ENCODE measurements around the gene CREBBP. TPM values are rescaled to one million over a fixed set of nuclear protein-coding genes. Genes with fewer than 3 reads are reported as not detected.
A peak's percentile ranks its signal among the peaks of the same experiment; 100 is the strongest.

Gene CREBBP
- total and polyA plus RNA-seq, 10 donors = 5.8 to 153 (median 99.9) TPM

DNA sequence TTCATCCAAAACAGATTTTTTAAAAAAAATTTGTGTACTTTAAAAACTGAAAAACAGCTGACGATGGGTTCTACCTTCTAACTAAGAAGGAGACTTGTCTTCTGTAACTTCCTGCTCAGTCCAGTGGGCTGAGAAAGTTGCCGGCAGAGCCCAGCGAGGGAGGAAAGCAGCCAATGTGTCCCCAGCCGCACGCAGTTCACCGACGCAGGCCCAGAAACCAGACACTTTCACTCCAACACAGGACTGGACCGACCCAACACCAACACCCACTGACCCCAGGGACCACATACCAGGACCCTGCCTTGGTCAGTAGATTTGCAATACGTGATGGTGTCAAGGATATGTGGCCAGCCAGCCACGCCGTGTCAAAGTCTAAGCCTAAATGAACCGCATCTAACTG lies 188.8 kb downstream of the CREBBP start:
- Histone ChIP-seq H3K27ac (no peak overlapping the region), H3K27me3 (replicated peaks in 1 of 7) (no peaks in the 10 kb centered on the region), H3K9me3 (no peaks in the 10 kb centered on the region), H3K36me3 (peaks cover 0 to 45% (median 10%) of the 10 kb centered on the region in 6 donors), H3K4me3 (no peak overlapping the region), H3K4me1 (peaks cover 0 to 21% (median 13%) of the 10 kb centered on the region in 6 donors)
- intact Hi-C loops (cut with DNase I; ENCODE audit: low total_unique reads) = loop anchor here (10.0 kb wide), 1 partner anchor 183 kb away; no protein-coding TSS in a partner anchor
- 90 to 93% (median 92%) methylated on average over 11 to 12 of the region's 12 CpGs for WGBS, 5 donors
- TF ChIP-seq, protein P1, sequence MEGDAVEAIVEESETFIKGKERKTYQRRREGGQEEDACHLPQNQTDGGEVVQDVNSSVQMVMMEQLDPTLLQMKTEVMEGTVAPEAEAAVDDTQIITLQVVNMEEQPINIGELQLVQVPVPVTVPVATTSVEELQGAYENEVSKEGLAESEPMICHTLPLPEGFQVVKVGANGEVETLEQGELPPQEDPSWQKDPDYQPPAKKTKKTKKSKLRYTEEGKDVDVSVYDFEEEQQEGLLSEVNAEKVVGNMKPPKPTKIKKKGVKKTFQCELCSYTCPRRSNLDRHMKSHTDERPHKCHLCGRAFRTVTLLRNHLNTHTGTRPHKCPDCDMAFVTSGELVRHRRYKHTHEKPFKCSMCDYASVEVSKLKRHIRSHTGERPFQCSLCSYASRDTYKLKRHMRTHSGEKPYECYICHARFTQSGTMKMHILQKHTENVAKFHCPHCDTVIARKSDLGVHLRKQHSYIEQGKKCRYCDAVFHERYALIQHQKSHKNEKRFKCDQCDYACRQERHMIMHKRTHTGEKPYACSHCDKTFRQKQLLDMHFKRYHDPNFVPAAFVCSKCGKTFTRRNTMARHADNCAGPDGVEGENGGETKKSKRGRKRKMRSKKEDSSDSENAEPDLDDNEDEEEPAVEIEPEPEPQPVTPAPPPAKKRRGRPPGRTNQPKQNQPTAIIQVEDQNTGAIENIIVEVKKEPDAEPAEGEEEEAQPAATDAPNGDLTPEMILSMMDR (IDR thresholded peaks at IDR 0.05 in 8 of 11, conservative IDR thresholded peaks at IDR 0.05 in 3 of 11) = no peak
- TF ChIP-seq POLR2AphosphoS5 (IDR thresholded peaks at IDR 0.05) = no peak
- TF ChIP-seq POLR2A (IDR thresholded peaks at IDR 0.05) = no peak
- no peak for DNase-seq

DNA sequence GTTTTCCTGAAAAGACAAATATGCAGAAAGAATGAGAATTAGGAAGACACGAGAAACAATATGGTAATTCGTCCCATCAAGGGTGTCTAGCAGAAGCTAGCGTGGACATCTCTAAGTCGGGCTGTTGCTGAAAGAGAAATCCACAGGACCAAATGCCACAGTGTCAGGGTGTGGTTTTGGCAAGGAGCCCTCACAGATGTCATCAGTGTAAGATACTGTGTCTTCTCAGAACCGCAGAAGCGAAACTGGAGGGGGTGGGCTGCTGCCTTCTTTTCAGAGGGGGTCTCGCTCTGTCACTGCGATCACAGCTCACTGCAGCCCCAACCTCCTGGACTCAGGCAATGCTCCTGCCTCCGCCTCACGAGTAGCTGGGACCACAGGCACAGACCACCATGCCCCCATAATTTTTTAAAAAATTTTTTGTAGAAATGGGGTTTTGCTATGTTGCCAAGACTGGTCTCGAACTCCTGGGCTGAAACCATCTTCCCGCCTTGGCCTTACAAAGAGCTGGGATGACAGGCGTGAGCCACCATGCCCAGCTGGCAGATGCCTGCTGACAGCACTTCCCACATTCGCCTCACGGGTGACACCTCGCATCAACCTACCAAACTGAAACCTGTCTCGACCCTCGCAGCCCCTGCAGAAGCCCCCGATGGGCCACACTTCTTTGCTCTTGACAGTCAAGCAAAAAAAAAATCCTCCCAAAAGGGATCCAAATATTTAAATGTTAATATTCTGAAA lies 189.4 kb downstream of the CREBBP start:
- Histone ChIP-seq H3K27me3 (replicated peaks in 1 of 7) (no peaks in the 10 kb centered on the region), H3K9me3 (no peaks in the 10 kb centered on the region), H3K4me1 (peaks cover 0 to 21% (median 13%) of the 10 kb centered on the region in 6 donors), H3K36me3 (peaks cover 0 to 51% (median 14%) of the 10 kb centered on the region in 6 donors), H3K27ac (peak overlapping the region in 2 of 8 donors; percentile 24), H3K4me3 (peak overlapping the region in 2 of 8 donors; percentile 26 to 52)
- WGBS, 5 donors = 83 to 87% (median 85%) methylated on average over 19 of the region's 19 CpGs
- TF ChIP-seq POLR2AphosphoS5 (IDR thresholded peaks at IDR 0.05) (no peak), POLR2A (IDR thresholded peaks at IDR 0.05) (no peak)
- TF ChIP-seq, protein P1 (IDR thresholded peaks at IDR 0.05 in 8 of 11, conservative IDR thresholded peaks at IDR 0.05 in 3 of 11) = no peak
- intact Hi-C loops (cut with DNase I; ENCODE audit: low total_unique reads) = loop anchor here (10.0 kb wide), 1 partner anchor 184 kb away; no protein-coding TSS in a partner anchor
- DNase-seq = no peak

DNA sequence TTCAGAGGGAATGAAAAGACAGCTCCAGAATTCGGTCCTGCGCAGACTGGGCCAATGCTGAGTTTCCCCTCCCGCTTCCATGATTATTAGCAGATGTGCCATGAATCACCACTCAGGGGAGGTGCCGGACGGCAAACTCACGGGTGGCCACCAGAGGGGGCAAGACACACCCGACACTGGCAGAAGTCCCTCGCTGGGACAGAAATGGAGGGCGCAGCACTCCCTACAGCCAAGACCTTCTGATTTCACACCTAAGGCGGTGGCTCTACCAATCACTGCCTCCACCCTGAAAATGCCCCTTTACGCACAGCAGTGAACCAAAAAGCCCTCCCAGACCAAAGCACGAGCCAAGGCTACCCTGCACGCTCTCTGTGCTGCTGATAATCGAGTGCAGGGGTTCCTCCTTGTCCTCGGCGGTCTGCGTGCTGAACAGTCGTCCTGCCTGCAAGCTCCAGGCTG lies 190.0 kb downstream of the CREBBP start:
- 28 to 42% (median 31%) methylated on average over 18 of the region's 18 CpGs for WGBS, 5 donors
- DNase-seq = peak; percentile 95
- no peaks in the 10 kb centered on the region for H3K9me3 ChIP-seq
- H3K36me3 ChIP-seq = peaks cover 0 to 55% (median 21%) of the 10 kb centered on the region in 6 donors
- H3K4me3 ChIP-seq = peak overlapping the region in 3 of 8 donors; percentile 6 to 52 (median 26)
- TF ChIP-seq POLR2AphosphoS5 (IDR thresholded peaks at IDR 0.05) (peak; percentile 57 to 73 (median 73)), POLR2A (IDR thresholded peaks at IDR 0.05) (no peak)
- TF ChIP-seq, protein P1 (IDR thresholded peaks at IDR 0.05 in 8 of 11, conservative IDR thresholded peaks at IDR 0.05 in 3 of 11) = peak; percentile 83 to 99 (median 95)
- peak overlapping the region in 3 of 8 donors; percentile 19 to 24 (median 24) for H3K27ac ChIP-seq
- no peaks in the 10 kb centered on the region for H3K27me3 ChIP-seq (replicated peaks in 1 of 7)
- intact Hi-C loops (cut with DNase I; ENCODE audit: low total_unique reads) = loop anchor here (10.0 kb wide), 1 partner anchor 184 kb away; no protein-coding TSS in a partner anchor
- H3K4me1 ChIP-seq = peaks cover 0 to 21% (median 13%) of the 10 kb centered on the region in 6 donors

DNA sequence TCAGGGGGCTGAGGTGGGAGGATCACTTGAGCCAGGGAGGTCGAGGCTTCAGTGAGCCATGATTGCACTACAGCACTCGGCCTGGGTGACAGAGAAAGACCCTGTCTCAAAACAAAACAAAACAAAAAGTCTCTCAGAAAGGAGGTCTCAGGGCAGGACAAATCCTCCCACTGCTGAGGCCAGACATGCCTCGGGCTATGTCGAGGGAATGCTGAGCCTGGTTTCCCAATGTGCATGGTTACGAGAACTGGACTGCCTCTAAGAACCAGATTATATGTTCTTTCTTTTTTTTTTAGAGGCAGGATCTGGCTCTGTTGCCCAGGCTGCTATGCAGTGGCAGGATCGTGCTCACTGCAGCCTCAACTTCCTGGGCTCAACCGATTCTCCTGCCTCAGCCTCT lies 190.8 kb downstream of the CREBBP start:
- Histone ChIP-seq H3K36me3 (peaks cover 0 to 55% (median 27%) of the 10 kb centered on the region in 6 donors), H3K27ac (peak overlapping the region in 1 of 8 donors; percentile 19), H3K4me3 (no peak overlapping the region), H3K27me3 (replicated peaks in 1 of 7) (no peaks in the 10 kb centered on the region), H3K4me1 (peaks cover 0 to 21% (median 13%) of the 10 kb centered on the region in 6 donors), H3K9me3 (no peaks in the 10 kb centered on the region)
- intact Hi-C loops (cut with DNase I; ENCODE audit: low total_unique reads) = loop anchor here (10.0 kb wide), 1 partner anchor 185 kb away; no protein-coding TSS in a partner anchor
- no peak for DNase-seq
- WGBS, 5 donors = 87 to 97% (median 95%) methylated on average over 7 of the region's 7 CpGs
- no peak for TF ChIP-seq POLR2AphosphoS5 (IDR thresholded peaks at IDR 0.05)
- no peak for TF ChIP-seq POLR2A (IDR thresholded peaks at IDR 0.05)
- TF ChIP-seq, protein P1 (IDR thresholded peaks at IDR 0.05 in 8 of 11, conservative IDR thresholded peaks at IDR 0.05 in 3 of 11) = no peak
